MM.1S (cell line): ENCODE data around the gene MST1R.

ENCODE experiments used
- EZH2 ChIP-seq: fragments of 300-600 bp; sonication (generic); optimal IDR thresholded peaks from 2 replicates; pipeline ENCODE3; 2017; ENCODE audit warnings: low read depth, mild to moderate bottlenecking, antibody characterized with exemption, low read length, mixed read lengths
- TF ChIP-seq, protein P1 (sequence below): fragments of 300-600 bp; sonication (generic); IDR thresholded peaks from 2 replicates; pipeline ENCODE4 v1.5.1; 2016; ENCODE audit warnings: antibody characterized with exemption, low read length, mixed read lengths

DNA sequence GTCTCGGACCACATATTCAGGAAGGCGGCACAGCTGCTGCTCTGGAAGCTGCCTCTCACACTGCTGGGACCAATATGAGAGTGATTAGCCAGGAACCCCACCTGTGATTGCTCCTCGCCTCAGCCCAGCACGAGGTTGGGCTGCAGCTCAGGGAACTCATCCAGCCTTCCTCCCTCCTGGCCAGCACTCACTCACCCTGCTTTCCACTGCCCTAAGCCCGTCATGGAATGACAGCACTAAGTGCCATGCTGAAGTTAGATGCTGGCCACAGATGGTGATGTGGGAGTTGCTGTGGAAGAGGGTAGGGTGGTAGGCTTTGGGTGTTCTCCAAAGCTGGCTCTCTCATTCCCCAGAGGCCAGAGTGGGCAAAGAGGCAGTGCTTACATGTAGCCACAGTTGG, 7.3 kb downstream of the MST1R start:
- no peak for TF ChIP-seq EZH2
- TF ChIP-seq, protein P1, sequence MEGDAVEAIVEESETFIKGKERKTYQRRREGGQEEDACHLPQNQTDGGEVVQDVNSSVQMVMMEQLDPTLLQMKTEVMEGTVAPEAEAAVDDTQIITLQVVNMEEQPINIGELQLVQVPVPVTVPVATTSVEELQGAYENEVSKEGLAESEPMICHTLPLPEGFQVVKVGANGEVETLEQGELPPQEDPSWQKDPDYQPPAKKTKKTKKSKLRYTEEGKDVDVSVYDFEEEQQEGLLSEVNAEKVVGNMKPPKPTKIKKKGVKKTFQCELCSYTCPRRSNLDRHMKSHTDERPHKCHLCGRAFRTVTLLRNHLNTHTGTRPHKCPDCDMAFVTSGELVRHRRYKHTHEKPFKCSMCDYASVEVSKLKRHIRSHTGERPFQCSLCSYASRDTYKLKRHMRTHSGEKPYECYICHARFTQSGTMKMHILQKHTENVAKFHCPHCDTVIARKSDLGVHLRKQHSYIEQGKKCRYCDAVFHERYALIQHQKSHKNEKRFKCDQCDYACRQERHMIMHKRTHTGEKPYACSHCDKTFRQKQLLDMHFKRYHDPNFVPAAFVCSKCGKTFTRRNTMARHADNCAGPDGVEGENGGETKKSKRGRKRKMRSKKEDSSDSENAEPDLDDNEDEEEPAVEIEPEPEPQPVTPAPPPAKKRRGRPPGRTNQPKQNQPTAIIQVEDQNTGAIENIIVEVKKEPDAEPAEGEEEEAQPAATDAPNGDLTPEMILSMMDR, result no peak
